NK-92 (cell line): Measurements from ENCODE around the gene GPC4.

Experiments used
- DNase-seq: peaks from one replicate; lab custom pipeline; 2025; ENCODE audit not compliant: unreplicated experiment; lab: John Stamatoyannopoulos, UW

GPC4 gene

GRCh38 chrX:133415276-133416105, at the start of gene GPC4:
TSS of gene GPC4 (minus strand) at chrX:133415489. CDS start at chrX:133414965, 524 bp downstream.
- DNase-seq: no peak

GRCh38 chrX:133461231-133461630, 45.9 kb upstream of the GPC4 start:
- DNase-seq: no peak

GRCh38 chrX:133454924-133455323, 39.6 kb upstream of the GPC4 start:
- no peak for DNase-seq

- no peak for DNase-seq
Observed at GRCh38 chrX:133454491-133454914, 39.2 kb upstream of the GPC4 start.

GRCh38 chrX:133448512-133449076, 33.3 kb upstream of the GPC4 start:
- DNase-seq: no peak

GRCh38 chrX:133444952-133445831, 29.9 kb upstream of the GPC4 start:
- DNase-seq: no peak

- no peak for DNase-seq
Observed at GRCh38 chrX:133444196-133444595, 28.9 kb upstream of the GPC4 start.

GRCh38 chrX:133440797-133441163, 25.5 kb upstream of the GPC4 start:
- no peak for DNase-seq

- no peak for DNase-seq
Observed at GRCh38 chrX:133440081-133440796, 24.9 kb upstream of the GPC4 start.

- DNase-seq: no peak
Observed at GRCh38 chrX:133437766-133438165, 22.5 kb upstream of the GPC4 start.

GRCh38 chrX:133437356-133437755, 22.1 kb upstream of the GPC4 start:
- no peak for DNase-seq

- no peak for DNase-seq
Observed at GRCh38 chrX:133435544-133436124, 20.3 kb upstream of the GPC4 start.

GRCh38 chrX:133434197-133434820, 19.0 kb upstream of the GPC4 start:
- DNase-seq: no peak

GRCh38 chrX:133419911-133420310, 4.6 kb upstream of the GPC4 start:
- no peak for DNase-seq

- DNase-seq: no peak
Observed at GRCh38 chrX:133418588-133418987, 3.3 kb upstream of the GPC4 start.

GRCh38 chrX:133417364-133417763, 2.1 kb upstream of the GPC4 start:
- DNase-seq: no peak

- no peak for DNase-seq
Observed at GRCh38 chrX:133414406-133415275, 648 bp downstream of the GPC4 start.

- no peak for DNase-seq
Observed at GRCh38 chrX:133413218-133413925, 1.9 kb downstream of the GPC4 start.

GRCh38 chrX:133412665-133413064, 2.6 kb downstream of the GPC4 start:
- no peak for DNase-seq
